Neural progenitor cell (in vitro differentiated cells): Measurements from ENCODE around the gene FBXL14. TPM values are rescaled to one million over a fixed set of nuclear protein-coding genes. Genes with fewer than 3 reads are reported as not detected.
A peak's percentile ranks its signal among the peaks of the same experiment; 100 is the strongest.
"Not testable (repeated sequence)": the region's sequence is repeated elsewhere in the genome, so short reads cannot be mapped to it uniquely, and the experiment has no call there.

Experiments
- DNase-seq: peaks from one replicate; pipeline ENCODE4 v3.0.0-alpha.2; 2016; ENCODE audit warnings: low spot score
- H2AFZ ChIP-seq: fragments of 200-600 bp; sonication (generic); replicated peaks from 2 replicates; pipeline ENCODE4 v1.6.1; 2016; ENCODE audit warnings: antibody characterized with exemption
- H3F3A ChIP-seq: fragments of 200-600 bp; sonication (generic); 2 replicates; pipeline ENCODE4 v1.6.1; 2016; ENCODE audit warnings: antibody characterized with exemption, low read depth
- H3K27ac ChIP-seq: fragments of 200-600 bp; sonication (generic); 2 replicates; pipeline ENCODE4 v1.5.1; 2016; ENCODE audit warnings: mild to moderate bottlenecking
- H3K27me3 ChIP-seq: fragments of 200-600 bp; sonication (generic); 2 replicates; pipeline ENCODE4 v1.6.1; 2016; ENCODE audit warnings: mild to moderate bottlenecking, moderate library complexity
- H3K36me3 ChIP-seq: fragments of 200-600 bp; sonication (generic); 2 replicates; pipeline ENCODE4 v1.5.1; 2016
- H3K4me1 ChIP-seq: fragments of 200-600 bp; sonication (generic); 2 replicates; pipeline ENCODE4 v1.6.1; 2016; ENCODE audit warnings: mixed run types
- H3K4me2 ChIP-seq: fragments of 200-600 bp; sonication (generic); 2 replicates; pipeline ENCODE4 v1.6.1; 2016
- H3K4me3 ChIP-seq: fragments of 200-600 bp; sonication (generic); 2 replicates; pipeline ENCODE4 v1.5.1; 2016
- H3K79me2 ChIP-seq: fragments of 200-600 bp; sonication (generic); 2 replicates; pipeline ENCODE4 v1.6.1; 2016; ENCODE audit warnings: low read depth
- H3K9ac ChIP-seq: fragments of 200-600 bp; sonication (generic); 2 replicates; pipeline ENCODE4 v1.6.1; 2016
- H3K9me3 ChIP-seq: fragments of 200-600 bp; sonication (generic); 2 replicates; pipeline ENCODE4 v1.5.1; 2016; ENCODE audit warnings: low read depth
- H4K20me1 ChIP-seq: fragments of 200-600 bp; sonication (generic); 2 replicates; pipeline ENCODE4 v1.6.1; 2016; ENCODE audit warnings: low read depth
- H3K27ac Mint-ChIP-seq: 3 replicates; pipeline ENCODE4 v1.8.0; 2021; ENCODE audit warnings: mixed read lengths
- H3K27me3 Mint-ChIP-seq: 2 replicates; pipeline ENCODE4 v1.8.0; 2022; ENCODE audit warnings: low read depth, mild to moderate bottlenecking, inconsistent platforms, moderate library complexity, mixed read lengths; ENCODE audit not compliant: insufficient read depth
- H3K36me3 Mint-ChIP-seq: 3 replicates; pipeline ENCODE4 v1.8.0; 2021; ENCODE audit warnings: mixed read lengths
- H3K4me1 Mint-ChIP-seq: 3 replicates; pipeline ENCODE4 v1.8.0; 2021; ENCODE audit warnings: mixed read lengths
- H3K4me3 Mint-ChIP-seq: 3 replicates; pipeline ENCODE4 v1.8.0; 2021; ENCODE audit warnings: mild to moderate bottlenecking, moderate library complexity, mixed read lengths
- H3K9me3 Mint-ChIP-seq: 3 replicates; pipeline ENCODE4 v1.8.0; 2020; ENCODE audit warnings: mixed read lengths
- CTCF ChIP-seq: fragments of 200-600 bp; sonication (generic); IDR thresholded peaks from 2 replicates; pipeline ENCODE4 v1.5.1; 2017; ENCODE audit warnings: antibody characterized with exemption, mild to moderate bottlenecking
- EZH2 ChIP-seq: fragments of 200-600 bp; sonication (generic); IDR thresholded peaks from 2 replicates; pipeline ENCODE4 v1.6.1; 2017; ENCODE audit warnings: antibody characterized with exemption, mild to moderate bottlenecking, moderate library complexity
- EZH2phosphoT487 ChIP-seq: fragments of 200-600 bp; sonication (generic); IDR thresholded peaks from 2 replicates; pipeline ENCODE4 v1.6.1; 2017; ENCODE audit warnings: antibody characterized with exemption
- total RNA-seq: library from RNA; depleted of rRNA; stranded (reverse); fragments of >200 nt; gene quantifications from 2 replicates; pipeline ENCODE4 v1.2.3, GENCODE V29; 2015; ENCODE audit warnings: low replicate concordance

FBXL14 gene
- total RNA-seq, 1 donor from 2014 or later = 27.3 TPM

- peaks cover 40% of the 10 kb centered on the region for H3K4me1 ChIP-seq
- no peaks in the 10 kb centered on the region for H3K9me3 ChIP-seq
- no peak overlapping the region for H3K9ac ChIP-seq
- no peaks in the 10 kb centered on the region for H3K36me3 ChIP-seq
- H3K4me3 Mint-ChIP-seq = no peak overlapping the region
- peaks cover 71% of the 10 kb centered on the region for H3K79me2 ChIP-seq
- no peaks in the 10 kb centered on the region for H3K27me3 ChIP-seq
- H3K27me3 Mint-ChIP-seq = peaks cover 5% of the 10 kb centered on the region
- H2AFZ ChIP-seq = no peak overlapping the region
- H3K27ac Mint-ChIP-seq = no peak overlapping the region
- DNase-seq = no peak
- no peak overlapping the region for H3K4me3 ChIP-seq
- H3K4me2 ChIP-seq = no peak overlapping the region
- no peak overlapping the region for H3K27ac ChIP-seq
- H3K4me1 Mint-ChIP-seq = peaks cover 35% of the 10 kb centered on the region
- no peak for TF ChIP-seq EZH2
- TF ChIP-seq CTCF = no peak
- no peak for TF ChIP-seq EZH2phosphoT487
- H3K36me3 Mint-ChIP-seq = peaks cover 16% of the 10 kb centered on the region
- H3K9me3 Mint-ChIP-seq = peaks cover 3% of the 10 kb centered on the region
- peaks cover 84% of the 10 kb centered on the region for H4K20me1 ChIP-seq
- peaks cover 22% of the 10 kb centered on the region for H3F3A ChIP-seq
Observed at GRCh38 chr12:1562813-1563407, 31.5 kb downstream of the FBXL14 start.

- Histone ChIP-seq H3F3A (peaks cover 10% of the 10 kb centered on the region), H3K79me2 (peaks cover 75% of the 10 kb centered on the region), H3K27ac (no peak overlapping the region), H2AFZ (no peak overlapping the region), H3K9ac (no peak overlapping the region), H3K36me3 (no peaks in the 10 kb centered on the region), H3K4me3 (no peak overlapping the region), H3K4me1 (peaks cover 18% of the 10 kb centered on the region), H4K20me1 (peaks cover 63% of the 10 kb centered on the region), H3K27me3 (no peaks in the 10 kb centered on the region), H3K9me3 (no peaks in the 10 kb centered on the region), H3K4me2 (no peak overlapping the region)
- Mint-ChIP-seq H3K9me3 (peaks cover 9% of the 10 kb centered on the region), H3K27me3 (no peaks in the 10 kb centered on the region), H3K4me1 (peaks cover 18% of the 10 kb centered on the region), H3K4me3 (no peak overlapping the region), H3K27ac (no peak overlapping the region), H3K36me3 (peaks cover 17% of the 10 kb centered on the region)
- no peak for DNase-seq
- TF ChIP-seq EZH2phosphoT487 (no peak), EZH2 (no peak), CTCF (no peak)
Observed at GRCh38 chr12:1560704-1561103, 33.7 kb downstream of the FBXL14 start.

DNA sequence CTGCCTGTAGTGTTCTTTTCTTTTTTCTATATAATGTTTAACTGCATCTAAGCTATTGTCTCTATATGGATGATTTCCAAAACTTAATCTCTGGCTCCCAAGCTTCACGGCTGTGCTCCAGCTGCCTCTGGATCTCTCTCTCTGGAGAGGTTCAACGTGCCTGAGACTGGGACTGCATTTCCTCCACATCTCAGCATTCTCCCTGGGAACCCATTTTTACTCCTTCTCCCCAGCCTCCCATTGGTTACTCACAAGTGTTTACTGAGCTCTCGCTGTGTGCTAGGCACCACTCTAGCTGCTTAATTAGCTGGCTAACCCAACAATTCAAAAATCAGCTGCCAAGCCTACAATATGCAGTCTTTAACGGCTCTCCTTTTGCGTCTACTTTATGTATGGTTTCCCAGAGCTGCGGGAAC lies 34.7 kb downstream of the FBXL14 start:
- Mint-ChIP-seq H3K9me3 (peaks cover 12% of the 10 kb centered on the region), H3K4me1 (peaks cover 12% of the 10 kb centered on the region), H3K27me3 (no peaks in the 10 kb centered on the region), H3K4me3 (peak overlapping the region; percentile 42), H3K36me3 (peaks cover 20% of the 10 kb centered on the region), H3K27ac (peak overlapping the region; percentile 8)
- Histone ChIP-seq H3K9ac (no peak overlapping the region), H3K36me3 (no peaks in the 10 kb centered on the region), H3K4me1 (peaks cover 8% of the 10 kb centered on the region), H4K20me1 (peaks cover 53% of the 10 kb centered on the region), H3K27me3 (no peaks in the 10 kb centered on the region), H3K27ac (no peak overlapping the region), H3K4me2 (peak overlapping the region; percentile 54), H3F3A (peaks cover 8% of the 10 kb centered on the region), H3K79me2 (peaks cover 76% of the 10 kb centered on the region), H2AFZ (no peak overlapping the region), H3K4me3 (no peak overlapping the region), H3K9me3 (no peaks in the 10 kb centered on the region)
- TF ChIP-seq EZH2 (no peak), EZH2phosphoT487 (no peak), CTCF (no peak)
- DNase-seq = no peak

DNA sequence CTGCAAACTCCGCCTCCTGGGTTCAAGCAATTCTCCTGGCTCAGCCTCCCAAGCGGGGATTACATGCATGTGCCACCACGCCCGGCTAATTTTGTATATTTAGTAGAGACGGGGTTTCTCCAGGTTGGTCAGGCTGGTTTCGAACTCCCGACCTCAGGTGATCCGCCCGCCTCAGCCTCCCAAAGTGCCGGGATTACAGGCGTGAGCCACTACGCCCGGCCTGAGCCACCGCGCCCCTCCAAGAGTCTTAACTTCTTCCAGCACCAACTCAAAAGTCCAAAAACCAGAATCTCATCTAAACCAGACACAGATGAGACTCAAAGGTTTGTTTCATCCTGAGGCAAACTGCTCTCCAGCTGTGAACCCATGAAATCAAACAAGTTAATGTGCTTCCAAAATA lies 36.3 kb downstream of the FBXL14 start:
- not testable (repeated sequence) for H3K4me3 ChIP-seq, H3K36me3 ChIP-seq, DNase-seq, H3K27me3 Mint-ChIP-seq, H3K4me3 Mint-ChIP-seq, H3K27ac ChIP-seq, H3K9me3 ChIP-seq, H3K27ac Mint-ChIP-seq, H3K27me3 ChIP-seq, H3K4me2 ChIP-seq, H3K9ac ChIP-seq, H3F3A ChIP-seq, H2AFZ ChIP-seq
- peaks cover 41% of the 10 kb centered on the region for H4K20me1 ChIP-seq
- Mint-ChIP-seq H3K4me1 (peaks cover 12% of the 10 kb centered on the region), H3K36me3 (peaks cover 16% of the 10 kb centered on the region), H3K9me3 (peaks cover 16% of the 10 kb centered on the region)
- H3K4me1 ChIP-seq = peaks cover 10% of the 10 kb centered on the region
- H3K79me2 ChIP-seq = peaks cover 75% of the 10 kb centered on the region
